IPS-18c (cell line): ENCODE results near the gene SYT2.

Source experiments
- H3K4me3 ChIP-seq: 2 replicates; pipeline ENCODE4 v1.7.0; 2013; ENCODE audit warnings: low read depth, mild to moderate bottlenecking, low read length, moderate library complexity; ENCODE audit not compliant: insufficient read depth
- H3K9me3 ChIP-seq: one replicate; pipeline ENCODE4 v1.6.1; 2013; ENCODE audit warnings: mild to moderate bottlenecking, low read length, moderate library complexity; ENCODE audit not compliant: control insufficient read depth, insufficient read depth

SYT2 gene

DNA sequence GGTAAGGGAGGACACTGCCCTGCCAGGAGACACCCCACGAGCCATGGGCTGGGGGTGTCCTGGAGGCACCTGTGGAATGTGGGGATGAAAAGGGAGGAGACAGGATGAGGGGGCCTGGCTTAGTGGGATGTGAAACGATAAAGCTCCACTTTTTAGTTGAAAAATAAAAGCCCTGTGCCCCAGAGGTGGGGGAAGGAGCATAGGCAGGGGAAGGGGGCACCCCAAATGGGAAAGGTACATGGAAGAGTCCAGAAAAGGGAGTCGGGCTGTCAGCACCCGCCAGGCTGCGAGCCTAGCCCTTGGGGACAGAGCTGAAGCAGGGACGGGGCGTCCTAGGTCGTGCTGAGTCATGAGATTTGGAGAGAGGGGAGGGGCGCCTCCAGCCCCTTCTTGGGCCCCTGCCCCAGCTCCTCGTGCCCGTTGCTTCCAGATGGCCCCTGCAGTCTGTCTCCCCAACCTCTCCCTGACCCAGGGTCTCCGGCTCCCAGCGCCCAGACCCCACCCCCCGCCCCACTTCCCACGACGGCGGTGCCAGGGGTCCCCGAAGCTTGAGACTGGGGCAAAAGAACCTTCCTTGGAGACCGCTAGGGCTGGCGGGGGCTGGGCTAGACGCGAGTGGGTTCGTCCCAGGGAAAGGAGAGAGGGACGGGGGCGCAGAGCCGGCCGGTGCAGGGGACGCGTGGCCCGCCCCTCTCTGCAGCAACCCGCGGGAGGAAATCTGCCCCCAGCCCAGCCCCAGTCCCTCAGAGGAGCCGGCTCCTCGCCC lies 795 bp downstream of the SYT2 start:
- H3K4me3 ChIP-seq: peak overlapping the region; percentile 65
- no peaks in the 10 kb centered on the region for H3K9me3 ChIP-seq

DNA sequence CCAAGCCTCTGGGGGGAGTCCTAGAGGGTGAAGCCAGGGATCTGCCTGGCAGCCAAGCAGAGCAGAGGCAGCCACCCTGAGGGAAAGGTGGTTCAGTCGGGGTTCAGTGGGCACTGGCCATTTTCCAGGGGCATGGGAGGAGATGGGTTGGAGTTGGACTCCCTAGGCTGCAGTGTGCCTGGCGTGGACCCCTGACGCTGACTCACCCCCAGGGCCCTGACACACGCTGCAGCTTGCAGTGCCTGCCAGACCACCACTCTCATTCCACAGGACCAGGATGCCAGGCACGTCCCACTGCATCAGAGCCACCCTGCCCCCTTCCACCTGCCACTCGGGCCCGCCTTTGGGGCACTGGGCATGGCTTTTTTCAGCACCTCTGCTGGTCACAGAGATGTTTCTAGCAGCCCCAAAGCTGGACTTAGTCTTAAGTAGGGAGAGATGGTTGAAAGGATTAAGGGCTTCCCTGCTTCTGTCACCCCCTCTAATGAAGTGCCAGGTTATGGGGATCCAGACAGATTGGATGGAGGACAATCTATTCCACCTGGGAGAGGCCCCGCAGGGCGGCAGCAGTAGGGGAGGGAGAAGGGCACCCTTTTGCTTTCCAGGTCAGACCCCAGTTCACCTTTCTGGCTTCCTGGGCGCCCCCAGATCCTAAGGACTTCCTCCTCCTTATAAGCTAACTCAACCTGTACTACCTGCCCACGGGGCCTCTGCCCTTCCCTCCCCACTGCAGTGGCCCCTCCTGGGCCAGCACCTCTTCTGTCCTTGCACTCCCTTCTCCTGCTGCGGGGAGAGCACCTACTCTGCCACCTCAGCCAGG lies 1.6 kb downstream of the SYT2 start:
- Histone ChIP-seq H3K4me3 (no peak overlapping the region), H3K9me3 (no peaks in the 10 kb centered on the region)

- Histone ChIP-seq H3K9me3 (no peaks in the 10 kb centered on the region), H3K4me3 (no peak overlapping the region)
Measured at GRCh38 chr1:202706851-202707250, 3.4 kb downstream of the SYT2 start.

DNA sequence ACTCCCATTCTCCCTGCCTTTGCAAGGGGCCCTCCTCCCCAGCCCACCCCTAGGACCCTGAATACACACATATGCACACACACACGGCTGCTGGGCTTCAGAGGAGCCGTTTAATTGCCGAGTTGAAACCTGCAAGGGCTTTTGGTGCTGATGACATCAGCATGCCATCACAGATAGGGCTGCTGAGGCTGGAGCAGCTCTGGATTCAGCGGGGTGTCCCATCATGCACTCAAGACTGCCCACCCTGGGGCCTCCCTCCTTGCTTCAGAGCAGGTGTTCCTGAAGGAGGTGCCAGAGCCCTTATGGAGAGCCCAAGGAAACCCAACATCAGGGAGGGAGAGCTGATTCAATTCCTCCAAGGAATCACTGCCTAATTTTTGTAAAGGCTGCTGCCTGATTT lies 5.7 kb downstream of the SYT2 start:
- Histone ChIP-seq H3K9me3 (no peaks in the 10 kb centered on the region), H3K4me3 (no peak overlapping the region)

GRCh38 chr1:202703191-202703590 lies 7.1 kb downstream of the SYT2 start:
- Histone ChIP-seq H3K4me3 (no peak overlapping the region), H3K9me3 (no peaks in the 10 kb centered on the region)

GRCh38 chr1:202702088-202702487 lies 8.2 kb downstream of the SYT2 start:
- Histone ChIP-seq H3K9me3 (no peaks in the 10 kb centered on the region), H3K4me3 (no peak overlapping the region)

DNA sequence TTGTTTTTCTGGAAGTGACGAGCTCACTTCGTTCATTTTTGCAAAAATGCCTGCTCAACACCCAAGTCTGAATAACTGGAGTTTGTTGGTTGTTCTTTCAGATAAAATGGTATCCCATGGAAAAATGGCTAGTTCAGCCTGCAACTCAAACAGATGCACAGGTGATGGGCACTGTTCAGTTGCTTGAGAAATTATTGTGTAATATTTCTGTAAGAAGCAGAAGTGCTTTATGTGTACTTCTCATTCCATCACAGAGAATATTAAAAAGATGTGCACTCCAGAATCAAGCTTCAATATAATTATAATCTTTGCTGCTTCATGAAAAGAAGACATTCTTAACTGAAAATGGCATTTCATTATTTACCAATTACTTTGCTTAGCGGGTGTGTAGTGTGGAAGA lies 9.1 kb downstream of the SYT2 start:
- Histone ChIP-seq H3K4me3 (no peak overlapping the region), H3K9me3 (no peaks in the 10 kb centered on the region)

GRCh38 chr1:202700061-202700460 lies 10.2 kb downstream of the SYT2 start:
- H3K4me3 ChIP-seq: no peak overlapping the region

GRCh38 chr1:202698276-202698675 lies 12.0 kb downstream of the SYT2 start:
- Histone ChIP-seq H3K9me3 (no peaks in the 10 kb centered on the region), H3K4me3 (no peak overlapping the region)

More at GRCh38 chr1:202700061-202700460, 10.2 kb downstream of the SYT2 start:
- H3K9me3 ChIP-seq: no peaks in the 10 kb centered on the region

- Histone ChIP-seq H3K4me3 (no peak overlapping the region), H3K9me3 (no peaks in the 10 kb centered on the region)
Measured at GRCh38 chr1:202697038-202697437, 13.2 kb downstream of the SYT2 start.

- no peak overlapping the region for H3K4me3 ChIP-seq
- no peaks in the 10 kb centered on the region for H3K9me3 ChIP-seq
Measured at GRCh38 chr1:202694314-202694713, 15.9 kb downstream of the SYT2 start.

DNA sequence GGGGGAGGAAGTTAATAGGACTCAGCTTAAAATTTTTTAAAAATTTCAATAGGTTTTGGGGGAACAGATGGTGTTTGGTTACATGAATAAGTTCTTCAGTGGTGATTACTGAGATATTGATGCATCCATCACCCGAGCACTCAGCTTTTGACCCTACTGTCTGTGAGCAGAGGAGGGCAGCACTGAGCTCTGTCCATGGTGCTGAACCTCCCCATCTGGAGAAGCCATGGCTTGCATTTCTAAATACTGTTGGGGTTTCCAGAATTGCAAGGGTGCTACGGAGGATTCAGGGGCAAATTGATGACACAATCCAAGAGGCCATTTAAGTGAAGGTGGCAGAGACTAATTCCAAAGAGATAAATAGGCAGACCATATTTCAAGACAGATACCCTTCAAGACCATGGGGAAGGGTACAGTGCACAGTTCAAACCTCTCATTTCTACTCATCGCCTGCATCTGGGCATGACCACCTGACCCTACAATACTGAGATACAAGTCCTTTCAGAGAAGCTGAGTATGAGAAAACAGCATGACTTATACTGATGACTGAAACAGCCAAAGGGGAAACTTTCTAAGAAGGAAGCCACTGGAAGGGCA lies 17.2 kb downstream of the SYT2 start:
- Histone ChIP-seq H3K4me3 (no peak overlapping the region), H3K9me3 (no peaks in the 10 kb centered on the region)

DNA sequence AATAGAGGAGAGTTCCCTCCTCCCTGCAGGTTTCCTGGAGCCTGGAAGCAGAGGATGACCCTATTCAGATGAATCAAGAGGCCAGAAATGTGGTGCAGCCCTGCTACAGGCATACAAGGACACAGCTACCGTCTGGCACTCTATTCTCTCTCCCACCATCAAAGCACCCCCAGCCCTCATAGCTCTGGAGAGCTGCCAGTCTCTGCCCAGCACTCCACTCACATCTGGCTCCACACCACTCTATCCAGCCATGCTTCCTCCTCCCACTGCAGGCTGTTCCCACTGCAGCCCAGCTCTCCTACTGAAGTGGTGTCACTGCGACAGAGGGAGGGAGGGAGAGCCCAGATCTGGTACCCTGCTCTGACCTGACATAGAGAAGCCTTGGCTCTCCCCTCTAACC lies 18.4 kb downstream of the SYT2 start:
- Histone ChIP-seq H3K9me3 (no peaks in the 10 kb centered on the region), H3K4me3 (no peak overlapping the region)

GRCh38 chr1:202689493-202690342 lies 20.5 kb downstream of the SYT2 start:
- H3K9me3 ChIP-seq: no peaks in the 10 kb centered on the region
- H3K4me3 ChIP-seq: no peak overlapping the region

- H3K9me3 ChIP-seq: no peaks in the 10 kb centered on the region
- H3K4me3 ChIP-seq: no peak overlapping the region
Measured at GRCh38 chr1:202689082-202689481, 21.2 kb downstream of the SYT2 start.

GRCh38 chr1:202688401-202688800 lies 21.9 kb downstream of the SYT2 start:
- no peaks in the 10 kb centered on the region for H3K9me3 ChIP-seq
- no peak overlapping the region for H3K4me3 ChIP-seq

GRCh38 chr1:202687798-202688197 lies 22.5 kb downstream of the SYT2 start:
- Histone ChIP-seq H3K9me3 (no peaks in the 10 kb centered on the region), H3K4me3 (no peak overlapping the region)
